NT2/D1 (cell line): ENCODE measurements around the gene RBPJL.

Source experiments
- DNase-seq: peaks from one replicate; pipeline ENCODE4 v3.0.0-alpha.2; 2011; ENCODE audit warnings: low read depth, low spot score
- H3K27me3 ChIP-seq: 2 replicates; pipeline ENCODE4 v1.6.0; 2011; ENCODE audit warnings: mild to moderate bottlenecking; ENCODE audit not compliant: insufficient read length, insufficient read depth
- H3K36me3 ChIP-seq: 2 replicates; pipeline ENCODE4 v1.6.1; 2011; ENCODE audit warnings: mild to moderate bottlenecking, low read length, mixed read lengths; ENCODE audit not compliant: insufficient read depth, insufficient read length
- H3K4me1 ChIP-seq: 2 replicates; pipeline ENCODE4 v1.5.1; 2011; ENCODE audit not compliant: insufficient read depth, insufficient read length
- H3K4me3 ChIP-seq: 2 replicates; pipeline ENCODE4 v1.5.1; 2011; ENCODE audit warnings: low read depth; ENCODE audit not compliant: insufficient read length
- H3K9ac ChIP-seq: 2 replicates; pipeline ENCODE4 v1.6.0; 2011; ENCODE audit warnings: low read depth; ENCODE audit not compliant: insufficient read length
- H3K9me3 ChIP-seq: 2 replicates; pipeline ENCODE4 v1.5.1; 2011; ENCODE audit warnings: mild to moderate bottlenecking, low read length; ENCODE audit not compliant: insufficient read depth
- SUZ12 ChIP-seq: IDR thresholded peaks from 2 replicates; pipeline ENCODE4 v1.6.1; 2011; ENCODE audit not compliant: insufficient read length, insufficient read depth; ENCODE audit errors: extremely low read depth
- YY1 ChIP-seq: IDR thresholded peaks from 2 replicates; pipeline ENCODE4 v1.6.1; 2011; ENCODE audit not compliant: insufficient read length, insufficient read depth
- ZNF274 ChIP-seq: IDR thresholded peaks from 2 replicates; pipeline ENCODE4 v1.6.1; 2011; ENCODE audit warnings: mild to moderate bottlenecking, low read depth, low read length

Gene RBPJL

GRCh38 chr20:45336530-45337366, 30.1 kb downstream of the RBPJL start:
- no peak overlapping the region for H3K9ac ChIP-seq
- TF ChIP-seq YY1 (no peak), ZNF274 (no peak), SUZ12 (no peak)
- H3K4me3 ChIP-seq: no peak overlapping the region
- peaks cover 78% of the 10 kb centered on the region for H3K36me3 ChIP-seq
- H3K9me3 ChIP-seq: no peaks in the 10 kb centered on the region
- H3K27me3 ChIP-seq: no peaks in the 10 kb centered on the region
- no peak for DNase-seq
- peaks cover 31% of the 10 kb centered on the region for H3K4me1 ChIP-seq

GRCh38 chr20:45337367-45338120, 30.9 kb downstream of the RBPJL start:
- TF ChIP-seq YY1 (no peak), ZNF274 (no peak), SUZ12 (no peak)
- peaks cover 70% of the 10 kb centered on the region for H3K36me3 ChIP-seq

DNA sequence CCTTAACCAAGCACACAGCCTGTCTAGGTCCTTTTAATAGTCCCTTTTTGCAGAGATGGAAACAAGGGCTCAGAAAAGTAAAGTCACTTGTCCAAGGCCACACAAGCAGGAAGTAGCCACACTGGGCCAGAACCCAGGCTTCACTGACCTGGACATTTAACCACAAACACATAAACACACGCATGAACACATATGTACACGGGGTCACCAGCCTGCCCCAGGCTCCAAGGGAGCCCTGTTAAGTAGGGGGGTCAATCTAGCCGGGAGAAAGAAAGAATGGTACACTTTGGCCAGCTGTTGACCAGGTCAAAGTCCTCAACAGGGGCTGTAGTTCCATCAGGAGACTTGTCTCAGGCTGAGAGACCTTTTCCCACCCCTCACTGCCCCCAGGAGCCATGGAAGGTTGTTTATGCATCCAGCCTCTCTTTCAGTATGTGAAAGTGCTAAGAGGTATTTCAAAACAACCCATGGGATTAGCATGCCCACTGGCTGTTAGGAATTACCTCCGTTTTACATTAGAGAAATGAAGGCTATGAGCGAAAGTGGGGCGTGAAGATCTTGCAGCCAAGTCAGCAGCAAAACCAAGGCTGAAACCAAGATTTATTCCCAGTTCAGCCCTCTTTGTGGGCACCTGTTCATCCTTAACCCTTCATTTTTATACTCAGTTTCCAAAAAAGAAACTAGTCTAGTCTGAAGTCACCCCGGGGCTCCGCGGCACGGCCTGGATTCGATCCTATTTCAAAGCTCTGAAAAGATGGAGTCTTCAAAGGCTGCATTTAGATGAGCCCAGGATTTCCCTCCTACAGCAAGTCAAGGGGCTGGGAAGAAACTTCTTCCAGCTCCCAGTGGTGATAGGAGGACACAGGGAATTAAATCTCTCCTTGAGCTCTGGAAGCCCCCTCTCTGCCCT, 31.7 kb downstream of the RBPJL start:
- TF ChIP-seq ZNF274 (no peak), SUZ12 (no peak), YY1 (no peak)
- H3K9me3 ChIP-seq: no peaks in the 10 kb centered on the region
- H3K4me3 ChIP-seq: no peak overlapping the region
- no peak overlapping the region for H3K9ac ChIP-seq
- peaks cover 61% of the 10 kb centered on the region for H3K36me3 ChIP-seq
- DNase-seq: no peak
- no peaks in the 10 kb centered on the region for H3K27me3 ChIP-seq
- H3K4me1 ChIP-seq: peaks cover 31% of the 10 kb centered on the region

More at GRCh38 chr20:45337367-45338120, 30.9 kb downstream of the RBPJL start:
- Histone ChIP-seq H3K4me3 (no peak overlapping the region), H3K27me3 (no peaks in the 10 kb centered on the region), H3K4me1 (peaks cover 31% of the 10 kb centered on the region), H3K9ac (peak overlapping the region; percentile 51), H3K9me3 (no peaks in the 10 kb centered on the region)
- DNase-seq: no peak

- TF ChIP-seq ZNF274: no peak
- TF ChIP-seq SUZ12: no peak
- no peak for TF ChIP-seq YY1
- Histone ChIP-seq H3K4me3 (no peak overlapping the region), H3K9ac (no peak overlapping the region), H3K4me1 (peaks cover 36% of the 10 kb centered on the region), H3K27me3 (no peaks in the 10 kb centered on the region), H3K36me3 (peaks cover 63% of the 10 kb centered on the region), H3K9me3 (no peaks in the 10 kb centered on the region)
- DNase-seq: no peak
These were observed 32.4 kb downstream of the RBPJL start for GRCh38 chr20:45339084-45339483.

DNA sequence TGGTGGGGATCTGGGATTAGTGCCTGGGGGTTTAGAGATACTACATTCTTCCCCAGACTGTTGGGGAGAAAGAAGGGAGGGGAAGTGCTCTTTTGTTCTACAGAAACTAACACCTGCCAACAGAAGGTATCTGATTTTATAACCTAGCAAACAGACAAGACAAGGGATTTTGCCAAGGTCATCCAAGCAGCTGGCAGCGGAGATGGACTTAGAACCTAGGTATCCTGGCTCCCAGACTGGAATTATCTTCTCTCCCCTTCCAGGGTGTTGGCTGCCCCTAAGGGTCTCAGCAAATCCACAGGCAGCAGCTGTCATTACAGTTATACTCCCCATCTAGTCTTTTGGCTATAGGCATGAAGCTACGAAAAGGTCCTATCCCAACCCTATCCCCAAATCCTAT, 33.2 kb downstream of the RBPJL start:
- H3K36me3 ChIP-seq: peaks cover 59% of the 10 kb centered on the region
- DNase-seq: no peak

GRCh38 chr20:45340236-45340847, 33.7 kb downstream of the RBPJL start:
- H3K4me1 ChIP-seq: peaks cover 39% of the 10 kb centered on the region
- H3K4me3 ChIP-seq: no peak overlapping the region
- peak overlapping the region; percentile 57 for H3K9ac ChIP-seq
- no peak for DNase-seq
- TF ChIP-seq YY1 (no peak), SUZ12 (no peak), ZNF274 (no peak)
- no peaks in the 10 kb centered on the region for H3K9me3 ChIP-seq
- H3K36me3 ChIP-seq: peaks cover 59% of the 10 kb centered on the region
- no peaks in the 10 kb centered on the region for H3K27me3 ChIP-seq

More for the DNA sequence above, 33.2 kb downstream of the RBPJL start:
- TF ChIP-seq SUZ12: no peak
- no peak for TF ChIP-seq YY1
- no peak for TF ChIP-seq ZNF274
- no peak overlapping the region for H3K4me3 ChIP-seq
- no peaks in the 10 kb centered on the region for H3K9me3 ChIP-seq
- H3K9ac ChIP-seq: no peak overlapping the region
- peaks cover 38% of the 10 kb centered on the region for H3K4me1 ChIP-seq
- no peaks in the 10 kb centered on the region for H3K27me3 ChIP-seq
